ENCODE measurements around the gene PTDSS2.
A peak's percentile ranks its signal among the peaks of the same experiment; 100 is the strongest.
"Not testable (repeated sequence)": the region's sequence is repeated elsewhere in the genome, so short reads cannot be mapped to it uniquely, and the experiment has no call there.

PTDSS2 gene

DNA sequence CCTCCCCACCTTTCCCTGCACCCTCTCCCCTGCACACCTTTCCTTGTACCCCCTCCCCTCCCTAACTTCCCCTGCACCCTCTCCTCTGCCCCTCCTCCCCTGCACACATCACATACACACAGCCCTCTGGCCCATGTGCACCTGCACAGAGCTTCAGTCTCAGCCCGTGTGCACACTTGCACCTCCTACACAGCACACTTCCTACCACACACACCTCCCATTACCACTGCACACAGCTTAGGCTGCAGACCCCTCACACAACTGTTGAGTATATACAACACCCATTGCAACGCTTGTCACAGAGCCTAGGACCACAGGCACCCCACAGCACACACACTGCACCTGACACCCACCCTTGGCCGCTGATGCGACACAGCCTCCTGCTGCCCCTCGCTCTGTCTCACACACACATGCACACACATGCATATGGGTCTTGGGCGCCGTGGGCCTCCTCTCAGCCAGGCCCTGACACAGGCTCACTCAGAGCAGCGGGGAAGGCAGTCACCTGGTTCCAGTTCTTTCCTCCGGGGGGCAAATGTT is 35.7 kb upstream of the PTDSS2 start:
- DNase-seq: no peak

DNA sequence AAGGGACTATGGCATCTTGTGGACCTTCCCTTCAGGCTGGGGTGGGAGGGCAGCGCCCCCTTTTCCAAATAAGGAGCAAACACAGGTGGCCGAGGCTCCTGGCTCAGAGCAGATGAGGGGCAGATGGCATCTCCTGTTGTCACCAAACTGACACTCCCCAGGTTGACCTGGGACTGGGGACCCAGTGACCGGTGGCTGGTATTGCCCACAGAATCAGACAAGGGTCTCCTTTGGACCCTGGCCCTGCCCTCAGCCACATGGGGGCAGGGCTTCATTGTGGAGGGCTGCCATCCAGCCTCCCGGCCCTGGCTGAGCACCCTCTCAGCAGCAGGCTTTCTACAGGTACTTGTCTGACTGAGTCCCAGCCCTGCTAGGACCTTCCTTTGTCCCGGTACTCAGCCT is 34.4 kb upstream of the PTDSS2 start:
- no peak for DNase-seq

DNA sequence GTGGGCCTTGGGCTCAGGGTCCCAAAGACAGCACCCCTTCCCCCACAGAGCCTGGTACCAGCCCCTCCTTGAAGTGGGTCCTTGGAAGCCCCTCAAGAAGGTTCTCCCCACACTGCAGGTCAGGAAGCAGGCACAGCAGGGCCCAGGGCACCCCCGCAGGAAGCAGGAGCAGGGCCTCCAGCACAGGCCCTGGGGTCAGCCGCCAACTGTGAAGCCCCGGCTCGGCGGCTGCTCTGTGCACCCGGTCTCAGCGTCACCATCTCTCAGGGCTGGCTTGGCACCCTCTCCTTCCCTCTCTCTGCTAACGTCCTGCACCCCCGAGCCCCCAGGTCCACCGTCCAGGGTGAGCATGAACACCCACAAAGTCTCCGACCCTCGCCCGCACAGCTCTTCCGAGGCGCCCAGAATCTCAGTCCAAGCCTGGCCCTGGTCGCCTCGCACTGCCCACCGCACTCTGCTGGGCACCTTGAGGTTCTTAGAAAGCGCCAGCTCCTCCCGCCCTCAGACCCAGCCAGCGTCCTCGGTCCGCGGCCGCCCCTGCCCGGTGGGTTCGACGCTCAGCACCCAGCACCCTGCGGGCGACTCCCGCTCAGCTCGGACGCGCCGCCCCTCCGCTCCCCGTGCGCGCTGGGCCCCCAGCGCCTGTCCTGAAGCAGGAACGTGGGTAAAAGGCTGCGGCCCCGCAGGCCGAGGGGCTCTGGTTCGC is 33.9 kb upstream of the PTDSS2 start:
- DNase-seq: no peak

DNA sequence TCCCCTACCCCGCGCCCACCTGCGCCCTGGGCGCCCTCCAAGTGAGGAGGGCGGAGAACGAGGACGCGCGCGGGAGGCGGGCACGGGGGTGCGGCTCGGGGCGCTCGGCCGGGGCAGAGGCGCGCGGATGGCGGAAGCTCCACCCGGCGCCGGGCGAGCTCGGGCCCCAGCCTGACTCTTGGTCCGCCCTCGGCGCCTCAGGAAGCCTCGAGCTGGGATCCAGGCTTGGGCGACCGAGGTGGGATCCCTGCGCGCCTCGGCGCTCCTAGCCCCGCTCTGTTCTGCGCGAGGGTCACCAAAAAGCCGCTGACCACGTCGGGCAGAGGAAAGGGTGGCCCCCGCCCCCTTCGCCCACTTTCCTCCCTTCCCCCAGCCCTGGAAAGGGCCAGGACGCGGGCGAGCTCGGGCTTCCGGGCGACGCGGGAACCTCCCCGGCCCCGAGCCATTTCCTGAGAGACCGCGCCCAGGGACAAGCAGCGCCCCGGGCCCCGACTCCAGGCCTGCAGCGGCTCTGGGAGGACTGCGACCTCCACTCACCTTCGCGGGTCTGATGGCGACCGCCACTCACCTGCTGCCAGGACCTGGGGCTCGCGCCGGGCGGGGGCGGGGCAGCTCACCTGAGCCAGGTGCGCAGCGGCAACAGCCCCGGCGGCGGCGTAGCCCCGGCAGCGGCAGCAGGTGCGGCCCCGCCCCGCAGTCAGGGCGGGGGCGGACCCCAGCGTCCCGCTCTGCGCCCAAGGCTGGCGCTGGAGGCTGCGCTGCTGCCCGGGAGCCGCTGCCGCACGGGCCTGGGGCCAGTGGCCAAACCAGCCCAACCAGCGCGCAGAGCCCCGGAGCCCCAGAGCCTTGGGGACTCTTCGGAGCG is 33.1 kb upstream of the PTDSS2 start:
- peak; percentile 51 for DNase-seq

DNA sequence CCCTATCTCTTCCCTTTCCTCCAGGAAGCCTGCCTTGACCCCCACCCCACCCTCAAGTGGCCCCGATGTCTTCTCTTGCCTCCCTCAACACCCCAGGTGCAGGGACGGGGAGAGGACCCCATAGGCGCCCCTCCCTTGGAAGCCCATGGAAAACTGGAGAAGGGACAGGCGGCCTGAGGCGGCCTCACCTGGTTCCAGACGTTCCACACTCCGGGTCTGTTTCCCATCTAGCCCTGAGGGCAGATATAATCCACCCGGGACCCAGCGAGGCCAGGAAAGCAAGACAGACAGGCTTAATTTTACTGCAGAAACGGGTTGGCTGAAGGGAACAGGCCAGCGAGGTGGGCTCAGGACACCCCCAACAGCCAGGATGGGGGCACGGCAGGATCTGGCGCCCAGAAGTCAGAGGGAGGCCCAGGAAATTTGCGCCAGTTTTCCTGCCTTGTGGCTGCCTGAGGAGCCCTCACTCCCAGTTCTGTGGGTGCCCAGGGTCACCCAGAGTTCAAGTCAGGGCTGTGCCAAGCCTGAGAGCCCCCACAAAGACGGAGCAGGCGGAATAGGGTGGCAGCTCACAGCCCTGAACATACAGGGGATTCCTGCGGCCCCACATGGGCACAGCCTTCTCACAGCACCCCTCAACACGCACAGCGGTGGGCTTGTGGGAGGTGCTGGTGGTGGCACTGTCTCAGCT is 32.3 kb upstream of the PTDSS2 start:
- DNase-seq: no peak

DNA sequence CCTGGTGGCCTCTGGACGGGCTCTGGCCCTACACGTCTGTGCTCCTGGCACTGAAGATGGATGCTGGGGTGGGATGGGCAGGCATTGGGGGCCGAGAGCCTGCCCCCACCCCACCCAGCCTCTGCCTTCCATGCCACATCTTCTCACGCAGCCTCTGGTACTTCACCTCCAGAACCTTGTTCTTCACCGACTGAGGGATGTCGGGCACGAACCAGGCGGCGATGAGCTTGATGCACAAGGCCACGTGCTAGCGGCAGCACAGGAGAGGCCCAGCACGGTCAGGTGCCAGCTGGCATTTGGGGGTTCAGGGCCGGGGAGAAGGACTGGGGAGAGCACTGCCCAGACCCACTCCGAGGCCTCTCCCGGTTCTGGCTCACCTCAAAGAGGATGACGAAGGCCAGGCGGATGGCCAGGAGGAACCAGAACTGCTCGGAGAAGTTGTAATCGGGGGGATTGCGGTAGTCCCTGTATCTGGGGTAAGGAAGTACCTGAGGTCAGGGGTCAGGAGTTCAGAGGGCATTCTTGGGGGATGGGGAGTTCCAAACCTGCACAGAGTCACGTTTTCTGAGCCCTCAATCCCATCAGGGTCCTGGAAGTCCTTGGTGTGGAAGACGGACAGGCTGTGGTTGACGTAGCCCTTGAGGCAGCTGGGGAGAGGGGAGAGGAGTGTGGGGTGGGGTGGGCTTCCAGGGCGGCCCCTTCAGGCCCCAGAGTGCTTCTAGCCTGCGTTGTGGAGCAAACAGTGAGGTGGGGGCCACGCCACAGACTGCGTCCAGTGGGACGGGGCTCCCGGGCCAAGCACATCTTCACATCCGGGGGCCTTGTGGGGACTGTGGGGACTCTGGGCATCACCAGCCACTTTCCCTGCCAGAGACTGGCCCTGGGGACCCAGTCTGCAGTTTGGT is 31.5 kb upstream of the PTDSS2 start:
- no peak for DNase-seq

DNA sequence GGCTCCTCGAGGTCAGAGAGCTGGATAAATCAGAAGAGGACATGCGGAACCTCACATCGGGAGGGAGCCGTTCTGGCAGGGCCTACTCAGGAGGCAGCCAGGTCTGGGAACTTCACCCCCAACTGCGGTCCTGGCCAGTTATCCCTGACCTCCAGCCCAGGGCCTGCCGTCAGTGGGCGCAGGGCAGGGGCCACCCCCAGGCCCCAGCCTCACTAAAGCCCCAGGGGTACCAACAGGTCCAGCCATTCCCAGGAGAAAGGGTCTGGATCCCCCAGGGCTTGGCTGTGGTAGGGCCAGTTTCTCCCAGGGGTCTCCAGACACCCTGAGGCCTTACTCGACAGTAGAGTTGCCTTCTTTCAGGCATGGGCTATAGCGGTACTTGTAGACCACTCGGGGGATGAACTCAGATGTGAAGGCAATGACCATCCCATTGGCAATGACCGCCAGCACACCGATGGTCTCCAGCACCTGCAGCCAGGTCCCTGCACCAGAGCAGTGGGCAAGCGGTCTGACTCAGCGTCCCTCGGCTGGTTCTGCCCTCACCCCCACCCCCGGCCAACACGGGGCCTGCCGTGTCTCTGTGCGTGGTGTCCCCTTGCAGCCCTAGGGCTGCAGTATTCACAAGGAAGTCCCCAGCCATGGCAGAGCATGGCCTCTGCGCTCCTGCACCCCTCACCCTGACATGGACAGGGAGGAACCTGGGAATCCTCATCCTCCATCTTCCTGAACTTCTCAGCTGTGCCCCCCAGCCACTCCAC is 30.7 kb upstream of the PTDSS2 start:
- DNase-seq: no peak

DNA sequence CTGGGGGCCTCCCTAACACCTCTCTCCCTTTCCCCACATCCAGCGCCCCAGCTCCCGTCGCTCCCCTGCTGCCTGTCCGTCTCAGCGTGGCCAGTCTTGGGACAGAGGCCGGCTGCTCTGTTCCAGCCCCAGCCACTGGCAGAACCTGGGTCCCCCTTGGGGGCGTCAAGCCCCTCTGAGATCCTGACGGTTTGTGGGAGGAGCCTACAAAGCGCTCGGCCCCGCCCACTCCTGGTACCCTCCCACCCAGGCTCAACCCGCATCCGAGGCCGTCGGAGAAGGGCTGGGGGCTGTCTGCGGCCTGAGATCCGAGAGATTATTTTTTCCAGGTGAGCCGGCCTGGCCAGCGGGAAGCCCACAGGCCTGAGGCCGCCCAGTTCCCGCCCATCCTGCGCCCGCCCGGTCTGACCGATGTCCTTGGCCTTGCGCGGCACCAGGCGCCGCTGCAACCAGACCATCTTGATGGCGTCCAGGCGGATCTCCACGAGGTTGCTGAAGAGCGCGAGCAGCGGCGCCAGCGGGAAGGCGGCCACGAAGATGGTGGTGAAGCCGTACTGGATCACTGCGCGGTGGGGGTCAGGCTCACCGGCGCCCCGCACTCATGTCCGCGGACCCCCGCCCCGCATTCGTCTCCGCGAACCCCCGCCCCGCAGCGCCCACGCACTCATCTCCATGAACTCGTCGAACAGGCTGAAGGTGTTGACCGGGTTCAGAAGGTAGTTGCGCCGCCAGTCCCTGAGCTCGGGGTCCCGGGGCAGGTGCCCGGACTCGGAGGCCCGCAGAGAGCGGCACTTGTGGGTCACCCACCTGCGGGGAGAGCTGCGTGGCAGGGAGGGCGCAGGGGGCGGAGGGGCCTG is 29.8 kb upstream of the PTDSS2 start:
- no peak for DNase-seq

DNA sequence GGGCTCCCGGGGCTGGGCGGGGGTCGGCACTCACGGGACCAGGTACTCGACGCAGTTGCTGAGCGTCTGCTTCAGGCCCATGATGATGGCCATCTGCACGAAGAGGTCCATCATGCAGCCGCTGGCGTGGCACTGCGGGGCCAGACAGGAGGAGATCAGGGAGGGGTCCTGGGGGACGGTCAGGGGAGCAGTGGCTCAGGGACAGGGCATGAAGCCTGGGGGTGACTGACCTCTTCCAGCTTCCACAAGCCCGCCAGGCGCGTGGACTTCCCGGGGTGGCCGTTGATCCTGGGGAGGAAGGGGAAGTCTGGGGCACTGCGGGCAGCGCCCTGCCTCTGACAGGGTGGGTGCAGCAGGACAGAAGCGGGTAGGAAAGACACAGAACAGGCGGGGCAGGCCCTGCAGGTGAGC is 29.2 kb upstream of the PTDSS2 start:
- DNase-seq: no peak

DNA sequence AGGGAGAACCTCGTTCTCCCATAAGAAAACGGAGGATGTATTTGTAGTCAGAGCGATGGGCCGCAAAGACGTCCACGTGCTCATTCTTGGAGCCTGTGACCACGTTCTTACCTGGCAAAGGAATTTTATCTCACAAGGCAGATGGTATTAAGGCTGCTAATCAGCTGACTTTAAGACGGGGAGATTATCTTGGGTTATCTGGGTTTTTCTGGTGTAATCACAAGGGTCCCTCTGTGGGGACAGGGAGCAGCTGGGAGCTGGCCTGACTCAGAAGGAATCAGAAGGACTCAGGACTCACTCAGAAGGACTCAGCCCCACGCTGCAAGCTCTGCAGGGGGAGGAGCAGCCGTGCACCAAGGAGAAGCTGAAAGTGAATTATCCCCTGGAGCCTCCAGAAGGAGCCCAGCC is 27.8 kb upstream of the PTDSS2 start:
- DNase-seq: no peak

DNA sequence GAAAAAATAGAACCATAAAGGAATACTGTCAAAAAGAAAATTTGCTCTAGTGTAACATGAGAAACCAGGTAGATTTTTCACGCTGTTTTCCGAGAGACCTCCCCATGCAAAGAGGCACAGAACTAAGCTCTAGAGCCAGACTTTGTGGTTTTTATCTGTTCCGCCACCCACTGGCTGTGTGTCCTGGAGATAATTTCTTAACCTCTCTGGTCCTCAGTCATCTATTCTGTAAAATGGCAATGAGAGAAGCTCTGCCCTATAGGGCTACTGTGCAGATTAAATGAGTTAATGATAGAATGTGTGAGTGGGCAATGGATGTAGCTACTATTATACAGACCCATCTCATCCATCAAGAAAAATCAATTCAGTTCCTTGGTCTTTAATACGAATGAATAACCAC is 25.8 kb upstream of the PTDSS2 start:
- no peak for DNase-seq

DNA sequence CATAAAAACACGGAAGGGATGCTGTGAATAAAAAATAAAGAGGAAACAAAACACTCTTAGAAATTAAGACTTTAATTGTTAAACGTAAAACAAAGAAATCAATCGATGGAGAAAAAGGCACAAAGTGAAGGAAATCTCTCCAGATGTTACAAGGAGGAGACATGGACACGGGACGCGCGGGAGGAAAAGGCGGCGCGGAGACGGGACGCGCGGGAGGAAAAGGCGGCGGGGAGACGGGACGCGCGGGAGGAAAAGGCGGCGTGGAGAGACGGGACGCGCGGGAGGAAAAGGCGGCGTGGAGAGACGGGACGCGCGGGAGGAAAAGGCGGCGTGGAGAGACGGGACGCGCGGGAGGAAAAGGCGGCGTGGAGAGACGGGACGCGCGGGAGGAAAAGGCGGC is 25.3 kb upstream of the PTDSS2 start:
- not testable (repeated sequence) for DNase-seq

DNA sequence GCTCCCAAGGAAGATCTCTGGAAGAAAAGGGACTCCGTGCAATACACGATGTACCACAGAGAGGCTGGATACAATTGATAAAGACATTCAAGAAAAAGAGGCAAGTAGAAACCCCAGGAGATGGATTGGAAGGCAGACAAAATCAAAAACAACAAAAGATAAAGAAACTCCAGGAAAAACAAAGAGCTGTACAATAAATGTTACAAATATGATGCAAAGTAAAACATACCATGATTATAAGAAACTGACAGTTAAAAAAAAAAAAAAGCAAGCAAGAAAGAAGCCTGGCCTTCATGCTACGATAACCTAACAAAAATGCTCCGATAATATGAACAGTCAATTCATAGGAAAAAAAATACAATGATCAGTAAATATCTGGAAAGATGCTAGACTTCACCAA is 24.8 kb upstream of the PTDSS2 start:
- DNase-seq: no peak

DNA sequence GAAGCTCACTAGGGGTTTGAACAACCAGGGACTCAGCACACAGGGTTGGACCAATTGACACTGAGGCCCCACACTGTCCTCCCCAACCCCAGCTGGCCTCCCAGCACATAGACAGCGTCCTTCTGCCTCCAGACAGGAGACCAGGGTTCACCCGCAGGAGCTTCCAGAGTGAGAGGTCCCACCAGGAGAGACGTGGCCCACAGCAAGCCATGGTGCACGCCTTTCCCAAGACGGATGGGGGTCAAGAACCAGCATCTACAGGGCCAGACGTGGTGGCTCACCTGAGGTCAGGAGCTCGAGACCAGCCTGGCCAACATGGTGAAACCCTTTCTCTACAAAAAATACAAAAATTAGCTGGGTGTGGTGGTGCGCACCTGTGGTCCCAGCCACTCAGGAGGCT is 23.2 kb upstream of the PTDSS2 start:
- DNase-seq: no peak

DNA sequence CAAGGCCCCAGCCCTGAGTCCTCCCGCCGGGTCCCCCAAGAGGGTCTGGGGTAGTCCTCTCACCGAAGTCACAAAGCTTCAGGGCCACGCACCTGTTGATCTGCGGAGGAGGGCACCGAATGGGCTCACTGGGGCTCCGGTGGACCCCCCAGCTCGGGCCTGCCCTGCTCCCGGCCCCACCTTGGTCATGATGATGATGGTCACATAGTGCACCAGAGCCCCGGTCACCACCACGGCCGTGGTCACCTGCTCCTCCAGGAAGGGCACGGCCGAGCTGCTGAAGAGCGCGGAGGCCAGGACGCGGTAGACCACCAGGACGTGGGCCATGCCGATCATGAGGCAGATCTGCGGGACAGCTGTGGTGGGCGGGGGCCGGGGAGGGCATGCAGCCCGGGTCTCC is 21.8 kb upstream of the PTDSS2 start:
- no peak for DNase-seq

DNA sequence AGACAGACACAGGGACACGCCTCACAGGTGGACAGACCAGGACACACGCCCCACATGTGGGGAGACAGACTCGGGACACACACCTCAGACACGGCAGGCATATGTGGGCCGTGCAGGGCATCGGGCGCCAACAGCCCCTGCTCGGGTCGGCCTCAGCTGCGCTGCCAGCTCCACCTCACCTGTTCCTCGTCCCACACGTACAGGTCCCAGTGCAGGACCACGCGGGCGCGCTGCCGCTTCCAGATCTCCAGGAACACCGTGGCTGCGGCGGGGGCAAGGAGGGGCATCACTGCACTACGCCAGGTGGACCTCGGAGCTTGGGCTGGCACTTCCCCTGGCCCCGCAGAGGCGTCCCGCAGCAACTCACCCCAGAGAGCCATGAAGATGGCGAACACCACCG is 20.7 kb upstream of the PTDSS2 start:
- DNase-seq: no peak

DNA sequence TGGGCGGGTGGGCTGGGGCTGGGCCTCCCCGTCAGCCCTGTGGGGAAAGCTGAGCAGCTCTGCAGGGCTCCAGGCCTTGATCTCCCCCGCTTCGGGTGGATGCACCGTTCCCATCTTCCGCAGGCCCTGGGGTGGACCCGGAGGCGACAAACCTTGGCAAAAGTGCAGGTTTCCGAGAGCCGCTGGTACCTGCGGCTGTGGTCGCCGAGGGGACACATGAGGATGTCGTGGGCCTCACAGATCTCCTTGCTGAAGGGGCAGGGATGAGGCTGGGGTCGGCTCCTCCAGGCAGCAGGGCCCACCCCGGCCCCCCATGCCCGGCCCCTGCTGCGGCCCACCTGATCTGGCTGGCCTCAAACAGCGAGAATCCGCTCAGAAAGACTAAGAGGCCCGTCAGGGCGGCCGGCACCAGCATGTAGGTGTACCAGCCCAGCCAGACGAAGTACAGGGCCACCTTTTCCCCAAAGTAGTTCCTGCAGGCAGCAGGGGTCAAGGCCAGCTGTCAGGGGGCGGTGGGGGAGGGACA is 20.1 kb upstream of the PTDSS2 start:
- DNase-seq: no peak

DNA sequence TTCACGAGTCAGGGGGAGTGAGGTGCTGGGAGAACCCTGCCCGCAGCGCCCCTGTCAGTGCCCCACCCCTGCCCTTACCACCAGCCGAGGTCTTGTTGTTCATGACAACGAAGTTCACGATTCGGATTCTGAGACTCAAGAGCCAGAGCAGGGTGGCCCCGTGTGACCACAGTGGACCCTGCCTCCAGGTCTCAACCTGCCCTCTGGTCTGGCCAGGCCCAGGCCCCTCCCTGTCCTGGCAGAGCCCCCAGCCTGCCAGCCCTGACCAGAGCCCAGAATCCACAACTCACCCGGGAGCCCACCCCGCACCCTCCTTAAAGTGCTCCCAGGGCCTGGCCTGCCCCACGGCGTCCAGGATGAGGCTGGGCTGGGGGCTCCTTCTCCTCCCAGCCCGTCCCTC is 18.2 kb upstream of the PTDSS2 start:
- DNase-seq: no peak

DNA sequence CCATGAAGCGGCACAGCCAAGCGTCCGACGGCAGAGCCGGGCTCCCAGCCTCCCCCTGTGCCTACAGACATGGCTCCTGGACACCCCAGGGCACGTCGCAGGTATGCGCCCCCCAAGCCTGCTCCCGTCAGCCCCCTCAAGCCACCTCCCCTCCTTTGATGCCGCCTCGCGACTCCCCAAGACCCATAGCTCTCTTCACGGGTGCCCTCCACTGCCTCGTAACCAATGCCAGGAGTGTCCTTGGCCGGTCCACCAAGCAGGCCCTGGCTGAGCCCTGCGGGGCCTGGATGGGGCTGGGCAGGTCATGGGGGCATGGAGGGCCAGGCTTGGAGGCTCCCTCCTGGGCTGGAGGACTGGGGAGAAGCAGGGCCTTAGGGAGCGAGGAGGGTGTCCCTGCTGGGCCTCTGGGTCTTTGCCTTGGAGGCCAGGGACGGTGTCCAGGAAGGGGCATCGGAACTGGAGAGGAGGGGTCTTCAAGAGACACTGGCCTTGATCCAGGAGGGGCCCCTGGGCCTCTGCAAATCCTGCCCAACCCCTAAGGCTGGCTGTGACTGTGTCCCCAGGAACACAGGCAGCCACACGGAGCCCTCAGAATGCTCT is 17.5 kb upstream of the PTDSS2 start:
- DNase-seq: no peak

DNA sequence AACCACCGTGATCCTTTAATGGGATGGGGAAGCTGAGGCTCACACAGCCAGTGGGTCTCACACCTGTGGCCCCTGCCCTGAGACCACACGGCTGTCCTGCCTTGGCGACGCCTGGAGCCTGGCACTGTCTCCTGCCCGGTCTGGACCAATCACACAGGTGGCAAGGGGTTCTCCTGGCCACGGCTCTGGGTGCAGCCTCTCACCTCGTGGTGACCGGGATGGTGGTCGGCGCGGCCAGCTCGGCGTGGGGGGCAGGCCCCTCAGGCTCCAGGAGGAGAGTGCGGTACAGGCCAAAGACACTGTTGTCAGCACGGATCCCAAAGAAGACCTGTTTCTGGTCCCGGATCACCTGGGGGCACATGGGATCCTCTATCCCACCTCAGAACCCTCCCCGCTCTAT is 17.0 kb upstream of the PTDSS2 start:
- DNase-seq: no peak

All from activated CD8-positive, alpha-beta memory T cell treated with anti-CD3 and anti-CD28 coated beads, Interleukin-2, amount 50 U/mL, for 4 hours (primary cell).